GM19438 (cell line): ENCODE measurements around the gene PTX4.

Experiments used
- ATAC-seq: cut with Tn5 transposase; IDR thresholded peaks from one replicate; pipeline ENCODE4 v1.9.1; 2021; ENCODE audit warnings: low read depth; ENCODE audit not compliant: unreplicated experiment

The PTX4 gene

GRCh38 chr16:1464894-1465566, 23.7 kb downstream of the PTX4 start:
- no peak for ATAC-seq

- no peak for ATAC-seq
Measured at GRCh38 chr16:1464196-1464893, 24.4 kb downstream of the PTX4 start.

- ATAC-seq: no peak
Measured at GRCh38 chr16:1461146-1461545, 27.6 kb downstream of the PTX4 start.

- ATAC-seq: no peak
Measured at GRCh38 chr16:1460602-1461138, 28.1 kb downstream of the PTX4 start.

- ATAC-seq: no peak
Measured at GRCh38 chr16:1459967-1460366, 28.8 kb downstream of the PTX4 start.

GRCh38 chr16:1458977-1459341, 29.8 kb downstream of the PTX4 start:
- ATAC-seq: no peak

- no peak for ATAC-seq
Measured at GRCh38 chr16:1458336-1458976, 30.3 kb downstream of the PTX4 start.

GRCh38 chr16:1457489-1458245, 31.1 kb downstream of the PTX4 start:
- no peak for ATAC-seq

- no peak for ATAC-seq
Measured at GRCh38 chr16:1456951-1457350, 31.8 kb downstream of the PTX4 start.

GRCh38 chr16:1455190-1456171, 33.3 kb downstream of the PTX4 start:
- no peak for ATAC-seq

- ATAC-seq: no peak
Measured at GRCh38 chr16:1454561-1454960, 34.2 kb downstream of the PTX4 start.

- no peak for ATAC-seq
Measured at GRCh38 chr16:1453316-1453715, 35.4 kb downstream of the PTX4 start.

GRCh38 chr16:1452530-1452929, 36.2 kb downstream of the PTX4 start:
- ATAC-seq: no peak

GRCh38 chr16:1451702-1452392, 36.9 kb downstream of the PTX4 start:
- ATAC-seq: no peak

- ATAC-seq: no peak
Measured at GRCh38 chr16:1450841-1451240, 37.9 kb downstream of the PTX4 start.

- no peak for ATAC-seq
Measured at GRCh38 chr16:1450218-1450617, 38.5 kb downstream of the PTX4 start.

- no peak for ATAC-seq
Measured at GRCh38 chr16:1449201-1449788, 39.4 kb downstream of the PTX4 start.

GRCh38 chr16:1448536-1449116, 40.1 kb downstream of the PTX4 start:
- ATAC-seq: no peak
